ENCODE data around the gene PGPEP1. TPM values are rescaled to one million over a fixed set of nuclear protein-coding genes. Genes with fewer than 3 reads are reported as not detected.

PGPEP1 gene
- total and polyA plus RNA-seq, 10 of the 15 experiments (the other 5 are each of a cell fraction or from before 2014, with no cell fraction given), result 13.8 to 39.4 (median 17.0) TPM

GRCh38 chr19:18373892-18374629 is 33.7 kb downstream of the PGPEP1 start (continued):
- TF ChIP-seq TARDBP (IDR thresholded peaks at IDR 0.05; ENCODE audit: borderline replicate concordance) (peak; percentile 72; the same call in 1 of the 2 replicates), ZBTB11 (CRISPR knock-in tag; IDR thresholded peaks at IDR 0.05) (no peak), CHD1 (IDR thresholded peaks at IDR 0.05; ENCODE audit: low read depth, low read length) (no peak), BCLAF1 (IDR thresholded peaks at IDR 0.05) (no peak), SPI1 (IDR thresholded peaks at IDR 0.05; ENCODE audit: borderline replicate concordance, insufficient read depth, low read depth, low read length) (peak; percentile 79), CHD2 (IDR thresholded peaks at IDR 0.05; ENCODE audit: borderline replicate concordance, low read depth, low read length) (peak; percentile 79), NR2F1 (conservative IDR thresholded peaks at IDR 0.05) (no peak), RELB (IDR thresholded peaks at IDR 0.05; ENCODE audit: low read depth) (0 out of 2 replicates have a peak, but pooled peaks have one; percentile 11), CEBPB (IDR thresholded peaks at IDR 0.05; ENCODE audit: borderline replicate concordance in 1 of 2, low read depth in 2 of 2, low read length in 2 of 2) (no peak), MEF2A (IDR thresholded peaks at IDR 0.05; ENCODE audit: insufficient read depth, low read depth, low read length) (0 out of 2 replicates have a peak, but pooled peaks have one; percentile 28), POLR2AphosphoS2 (IDR thresholded peaks at IDR 0.05; ENCODE audit: low read depth, low read length) (no peak), NFYB (IDR thresholded peaks at IDR 0.05; ENCODE audit: insufficient read depth, low read depth, low read length) (peak; percentile 73), SREBF2 (IDR thresholded peaks at IDR 0.05; ENCODE audit: low read length) (no peak), CBX5 (IDR thresholded peaks at IDR 0.05; ENCODE audit: low read depth) (no peak), TCF7 (IDR thresholded peaks at IDR 0.05; ENCODE audit: borderline replicate concordance) (no peak), EED (IDR thresholded peaks at IDR 0.05; ENCODE audit: low read depth) (peak; percentile 32; the same call in 1 of the 2 replicates), REST (IDR thresholded peaks at IDR 0.05; ENCODE audit: low read depth, low read length) (no peak), RUNX3 (IDR thresholded peaks at IDR 0.05; ENCODE audit: low read length) (peak; percentile 96)
